HFFc6 (cell line): ENCODE data around the gene ACSL4. TPM values are rescaled to one million over a fixed set of nuclear protein-coding genes. Genes with fewer than 3 reads are reported as not detected.

Experiments
- DNase-seq: peaks from one replicate; pipeline ENCODE4 v3.0.0-alpha.2; 2018
- H3K27ac Mint-ChIP-seq: 2 replicates; pipeline ENCODE4 v1.8.0; 2020; ENCODE audit warnings: mild to moderate bottlenecking, mixed read lengths
- H3K27me3 Mint-ChIP-seq: 2 replicates; pipeline ENCODE4 v1.8.0; 2021; ENCODE audit warnings: mild to moderate bottlenecking, moderate library complexity, mixed read lengths; ENCODE audit not compliant: insufficient read depth
- H3K36me3 Mint-ChIP-seq: 2 replicates; pipeline ENCODE4 v1.8.0; 2021; ENCODE audit warnings: low read depth, mixed read lengths
- H3K4me1 Mint-ChIP-seq: 2 replicates; pipeline ENCODE4 v1.8.0; 2020; ENCODE audit warnings: low read depth, mixed read lengths
- H3K4me3 Mint-ChIP-seq: 2 replicates; pipeline ENCODE4 v1.8.0; 2020; ENCODE audit warnings: mild to moderate bottlenecking, moderate library complexity, mixed read lengths
- H3K9me3 Mint-ChIP-seq: 2 replicates; pipeline ENCODE4 v1.8.0; 2020; ENCODE audit warnings: mild to moderate bottlenecking, mixed read lengths
- total RNA-seq, 6 experiments: library from RNA; stranded (reverse); fragmentation: NEBNext Ultra II Directional; extraction: Animal tissue kit (Norgen Biotek cat#: 25700); gene quantifications; 2 replicates in 1 of 6; 3 replicates in 5 of 6; pipeline ENCODE4 v1.2.3, GENCODE V29; 2021
- TF ChIP-seq, protein P1 (sequence below): fragments of 200-600 bp; sonication (generic); IDR thresholded peaks from 2 replicates; pipeline ENCODE4 v1.5.0; 2021; ENCODE audit warnings: antibody characterized with exemption, mild to moderate bottlenecking

Gene ACSL4
- total RNA-seq, 6 experiments from 2014 or later, result 84.2 to 117 (median 92.3) TPM

GRCh38 chrX:109635146-109635545 lies 97.9 kb downstream of the ACSL4 start:
- Mint-ChIP-seq H3K4me1 (no peaks in the 10 kb centered on the region), H3K9me3 (no peaks in the 10 kb centered on the region), H3K27ac (no peak overlapping the region), H3K4me3 (no peak overlapping the region), H3K27me3 (no peaks in the 10 kb centered on the region), H3K36me3 (0 out of 2 replicates have a peak, but pooled peaks cover 8% of the 10 kb centered on the region)
- peak; percentile 11 for DNase-seq
- TF ChIP-seq, protein P1, sequence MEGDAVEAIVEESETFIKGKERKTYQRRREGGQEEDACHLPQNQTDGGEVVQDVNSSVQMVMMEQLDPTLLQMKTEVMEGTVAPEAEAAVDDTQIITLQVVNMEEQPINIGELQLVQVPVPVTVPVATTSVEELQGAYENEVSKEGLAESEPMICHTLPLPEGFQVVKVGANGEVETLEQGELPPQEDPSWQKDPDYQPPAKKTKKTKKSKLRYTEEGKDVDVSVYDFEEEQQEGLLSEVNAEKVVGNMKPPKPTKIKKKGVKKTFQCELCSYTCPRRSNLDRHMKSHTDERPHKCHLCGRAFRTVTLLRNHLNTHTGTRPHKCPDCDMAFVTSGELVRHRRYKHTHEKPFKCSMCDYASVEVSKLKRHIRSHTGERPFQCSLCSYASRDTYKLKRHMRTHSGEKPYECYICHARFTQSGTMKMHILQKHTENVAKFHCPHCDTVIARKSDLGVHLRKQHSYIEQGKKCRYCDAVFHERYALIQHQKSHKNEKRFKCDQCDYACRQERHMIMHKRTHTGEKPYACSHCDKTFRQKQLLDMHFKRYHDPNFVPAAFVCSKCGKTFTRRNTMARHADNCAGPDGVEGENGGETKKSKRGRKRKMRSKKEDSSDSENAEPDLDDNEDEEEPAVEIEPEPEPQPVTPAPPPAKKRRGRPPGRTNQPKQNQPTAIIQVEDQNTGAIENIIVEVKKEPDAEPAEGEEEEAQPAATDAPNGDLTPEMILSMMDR, result peak; percentile 73

DNA sequence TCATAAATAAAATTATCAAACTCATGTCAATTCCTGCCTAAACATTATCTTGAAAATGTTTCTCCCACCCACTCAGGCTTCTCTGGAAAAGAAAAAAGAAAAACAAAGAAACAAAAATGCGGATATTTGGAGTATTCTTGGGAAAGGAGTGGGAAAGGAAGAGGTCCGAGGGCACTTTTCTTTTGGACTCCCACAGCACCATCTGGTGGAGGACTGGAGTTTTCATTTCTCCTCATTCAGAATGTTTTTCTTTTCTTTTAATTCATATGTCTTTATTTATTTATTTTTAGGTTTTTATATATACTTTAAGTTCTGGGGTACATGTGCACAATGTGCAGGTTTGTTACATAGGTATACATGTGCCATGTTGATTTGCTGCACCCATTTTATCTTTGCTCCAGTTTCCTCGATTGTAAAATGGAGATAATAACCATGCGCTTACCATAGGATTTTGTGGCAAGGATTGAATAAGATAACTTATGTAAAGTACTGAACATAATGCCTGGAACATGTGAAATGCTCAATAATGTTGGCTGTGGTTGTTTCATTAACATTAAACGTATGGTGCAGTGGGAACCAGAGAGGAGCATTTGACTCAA lies 100.1 kb downstream of the ACSL4 start:
- TF ChIP-seq, protein P1, result peak; percentile 77
- Mint-ChIP-seq H3K4me1 (no peaks in the 10 kb centered on the region), H3K36me3 (no peaks in the 10 kb centered on the region), H3K27me3 (no peaks in the 10 kb centered on the region), H3K4me3 (no peak overlapping the region), H3K9me3 (no peaks in the 10 kb centered on the region), H3K27ac (no peak overlapping the region)
- DNase-seq, result peak; percentile 15

- H3K27me3 Mint-ChIP-seq, result no peaks in the 10 kb centered on the region
- no peaks in the 10 kb centered on the region for H3K9me3 Mint-ChIP-seq
- TF ChIP-seq, protein P1, result no peak
- H3K36me3 Mint-ChIP-seq, result peaks cover 5% of the 10 kb centered on the region; the same call in 1 of the 2 replicates
- H3K4me1 Mint-ChIP-seq, result peaks cover 5% of the 10 kb centered on the region; the same call in 1 of the 2 replicates
- no peak overlapping the region for H3K4me3 Mint-ChIP-seq
- H3K27ac Mint-ChIP-seq, result no peak overlapping the region
- DNase-seq, result no peak
Measured at GRCh38 chrX:109629310-109629709, 103.7 kb downstream of the ACSL4 start.

DNA sequence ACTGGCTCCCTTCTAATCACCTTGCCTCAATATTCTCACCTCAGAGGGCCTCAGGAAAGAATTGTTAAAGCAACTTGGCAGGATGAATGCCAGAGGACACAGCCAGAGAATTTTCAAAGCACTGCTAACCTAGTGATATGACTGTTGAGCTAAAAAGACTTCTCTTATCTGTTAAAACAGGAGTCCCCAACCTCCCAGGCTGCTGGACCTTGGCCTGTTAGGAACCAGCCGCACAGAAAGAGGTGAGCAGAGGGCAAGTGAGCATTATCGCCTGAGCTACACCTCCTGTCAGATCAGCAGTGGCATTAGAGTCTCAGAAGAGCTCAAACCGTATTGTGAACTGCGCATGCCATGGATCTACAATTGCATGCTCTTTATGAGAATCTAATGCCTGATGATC lies 106.4 kb downstream of the ACSL4 start:
- no peak overlapping the region for H3K27ac Mint-ChIP-seq
- TF ChIP-seq, protein P1, result no peak
- H3K4me3 Mint-ChIP-seq, result no peak overlapping the region
- no peak for DNase-seq
- no peaks in the 10 kb centered on the region for H3K9me3 Mint-ChIP-seq
- H3K4me1 Mint-ChIP-seq, result peaks cover 5% of the 10 kb centered on the region; the same call in 1 of the 2 replicates
- H3K27me3 Mint-ChIP-seq, result no peaks in the 10 kb centered on the region
- peaks cover 5% of the 10 kb centered on the region; the same call in 1 of the 2 replicates for H3K36me3 Mint-ChIP-seq

- H3K4me3 Mint-ChIP-seq, result no peak within 1 kb of the TSS
- H3K36me3 Mint-ChIP-seq, result peaks cover 5% of the 10 kb centered on the region; the same call in 1 of the 2 replicates
- H3K4me1 Mint-ChIP-seq, result peaks cover 5% of the 10 kb centered on the region; the same call in 1 of the 2 replicates
- H3K9me3 Mint-ChIP-seq, result no peaks in the 10 kb centered on the region
- no peak within 1 kb of the TSS for H3K27ac Mint-ChIP-seq
- TF ChIP-seq, protein P1, result no peak
- DNase-seq, result no peak
- H3K27me3 Mint-ChIP-seq, result no peaks in the 10 kb centered on the region
Measured at GRCh38 chrX:109624641-109625616, 108.1 kb downstream of the ACSL4 start, which contains the start of gene KCNE5. Gene KCNE5 (minus strand): TSS chrX:109625172. CDS start chrX:109625020, 152 bp downstream.
